Tibial nerve (tissue), 4 donors: ENCODE data around the gene MECR.

Experiments
- CTCF ChIP-seq, 5 experiments: fragments of 200-600 bp in 3 of 5; fragments of 450-650 bp in 2 of 5; sonication (generic) in 3 of 5; IDR thresholded peaks; one replicate each; pipeline ENCODE4 v1.5.1; 2016 to 2019; ENCODE audit warnings: antibody characterized with exemption in 5 of 5, mild to moderate bottlenecking in 3 of 5, moderate library complexity in 2 of 5
- EP300 ChIP-seq, 2 donors: sonication (generic); formaldehyde crosslinking; IDR thresholded peaks; one replicate each; pipeline ENCODE4 v1.6.1; 2017; ENCODE audit warnings: antibody characterized with exemption in 2 of 2, mild to moderate bottlenecking in 1 of 2
- POLR2A ChIP-seq, 2 donors: fragments of 450-650 bp; IDR thresholded peaks; one replicate each; pipeline ENCODE4 v1.6.1; 2017; ENCODE audit warnings: antibody characterized with exemption in 2 of 2, mild to moderate bottlenecking in 2 of 2, moderate library complexity in 2 of 2

- peak; percentile 85 to 95 (median 93) for TF ChIP-seq CTCF (IDR thresholded peaks at IDR 0.05)
- peak in 1 of 2 donors; percentile 81 for TF ChIP-seq EP300 (IDR thresholded peaks at IDR 0.05)
- no peak for TF ChIP-seq POLR2A (IDR thresholded peaks at IDR 0.05)
Measured at GRCh38 chr1:29202584-29203340, 28.0 kb downstream of the MECR start.
